GM19193 (cell line): ENCODE measurements around the gene PITX3.

Experiments used
- POLR2A ChIP-seq: IDR thresholded peaks from 4 replicates; pipeline ENCODE4 v1.6.1; 2011; ENCODE audit not compliant: insufficient read depth, insufficient read length; ENCODE audit errors: extremely low read depth

The PITX3 gene

DNA sequence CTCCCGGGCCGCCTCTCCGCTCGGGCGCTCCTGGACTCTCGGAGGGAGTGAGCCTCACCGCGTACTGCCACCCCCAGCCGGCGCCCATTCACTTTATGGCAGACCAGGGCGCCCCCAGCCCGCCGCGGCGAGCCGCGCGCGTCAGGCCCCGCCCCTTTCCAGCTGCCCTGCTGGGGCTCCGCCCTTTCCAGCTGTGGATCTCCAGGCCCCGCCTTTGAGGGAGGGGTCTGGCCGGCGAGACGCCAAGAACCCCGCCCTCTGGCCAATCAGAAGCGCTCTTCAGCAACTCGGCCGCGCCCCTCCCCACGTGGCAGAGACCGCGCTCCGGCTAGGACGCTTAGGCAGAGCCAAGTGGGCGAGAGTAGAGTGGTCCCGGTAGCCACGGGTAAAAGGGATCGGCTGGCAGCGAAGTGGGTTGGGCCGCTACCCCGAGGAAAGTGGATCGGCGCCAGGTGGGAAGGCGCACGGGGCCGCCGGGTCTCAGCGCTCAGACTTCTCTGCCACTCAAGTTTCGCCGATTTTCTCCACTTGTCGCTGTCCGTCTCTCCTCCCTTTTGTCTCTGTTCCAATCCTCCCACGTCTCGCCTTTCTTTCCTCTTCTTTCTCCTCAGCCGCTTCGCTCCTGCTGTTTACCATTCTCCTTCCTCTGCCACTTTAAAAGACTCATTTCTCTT lies at the start of gene PITX3:
TSS of gene PITX3 (minus strand) at position 69 of the 674 bp plus-strand sequence. CDS start 9,432 bp downstream, outside the sequence.
- no peak for TF ChIP-seq POLR2A

DNA sequence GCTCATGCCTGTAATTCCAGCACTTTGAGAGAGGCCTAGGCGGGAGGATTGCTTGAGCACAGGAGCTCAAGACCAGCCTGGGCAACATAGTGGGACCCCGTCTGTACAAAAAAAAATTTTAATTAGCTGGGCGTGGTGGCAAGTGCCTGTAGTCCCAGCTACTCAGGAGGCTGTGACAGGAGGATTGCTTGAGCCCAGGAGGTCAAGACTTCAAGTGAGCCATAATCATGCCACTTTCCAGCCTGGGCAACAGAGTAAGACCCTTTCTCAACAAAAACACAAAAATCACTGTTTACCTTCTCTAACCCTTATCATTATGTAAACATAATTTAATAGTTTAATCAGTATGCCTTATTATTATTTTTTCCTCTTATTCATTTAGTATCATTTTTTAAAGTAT lies 48.5 kb upstream of the PITX3 start:
- TF ChIP-seq POLR2A: no peak

DNA sequence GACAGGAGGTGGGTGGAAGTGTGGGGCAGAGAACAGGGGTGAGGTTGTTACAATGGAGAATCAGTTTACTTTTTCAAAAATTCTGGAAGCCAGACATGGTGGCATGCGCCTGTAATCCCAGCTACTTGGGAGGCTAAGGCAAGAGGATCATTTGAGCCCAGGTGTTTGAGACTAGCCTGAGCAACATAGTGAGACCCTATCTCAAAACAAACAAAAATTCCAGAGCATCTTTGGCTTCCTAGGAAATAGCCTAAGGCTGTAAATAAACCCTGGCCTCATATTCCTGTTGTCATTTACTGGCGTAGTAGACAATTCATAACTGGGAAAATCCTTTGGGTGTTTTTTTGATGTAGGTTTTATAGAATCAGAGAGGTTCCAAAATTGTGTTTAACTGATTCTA lies 48.0 kb upstream of the PITX3 start:
- no peak for TF ChIP-seq POLR2A

GRCh38 chr10:102287991-102288390 lies 46.7 kb upstream of the PITX3 start:
- TF ChIP-seq POLR2A: no peak

- TF ChIP-seq POLR2A: no peak
Observed at GRCh38 chr10:102287538-102287937, 46.2 kb upstream of the PITX3 start.

- no peak for TF ChIP-seq POLR2A
Observed at GRCh38 chr10:102286216-102286615, 44.9 kb upstream of the PITX3 start.

DNA sequence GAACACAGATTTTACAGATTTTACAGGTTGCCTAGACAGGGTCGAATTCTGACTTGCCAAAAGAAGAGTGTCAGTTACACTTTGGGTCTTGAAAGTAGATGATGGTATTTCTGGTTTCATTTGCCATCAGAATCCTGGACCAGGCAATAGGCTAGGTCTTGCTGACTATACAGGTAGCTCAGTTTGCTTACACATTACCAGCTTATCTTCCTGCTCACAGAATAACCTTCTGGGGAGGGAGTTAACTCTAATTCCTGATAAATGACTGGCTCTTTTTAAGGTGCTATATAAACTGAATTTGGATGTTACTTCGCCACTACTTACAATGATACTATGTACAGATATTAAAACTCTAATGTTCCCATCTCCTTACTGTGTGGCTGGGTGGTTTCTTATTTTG lies 43.8 kb upstream of the PITX3 start:
- TF ChIP-seq POLR2A: no peak

DNA sequence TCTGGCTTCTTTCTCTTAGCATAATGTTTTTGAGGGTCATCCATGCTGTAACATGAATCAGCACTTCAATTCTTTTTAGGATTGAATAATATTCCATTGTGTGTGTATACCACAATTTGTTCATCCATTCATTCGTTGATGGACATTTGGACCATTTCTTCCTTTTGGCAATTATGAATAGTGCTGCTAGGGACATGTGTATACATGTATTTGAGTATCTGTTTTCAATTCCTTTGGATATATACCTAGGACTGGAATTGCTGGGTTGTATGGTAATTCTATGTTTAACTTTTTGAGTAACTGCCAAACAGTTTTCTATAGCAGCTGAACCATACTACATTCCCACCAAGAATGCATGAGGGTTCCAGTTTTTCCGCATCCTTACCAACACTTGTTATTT lies 43.2 kb upstream of the PITX3 start:
- no peak for TF ChIP-seq POLR2A

DNA sequence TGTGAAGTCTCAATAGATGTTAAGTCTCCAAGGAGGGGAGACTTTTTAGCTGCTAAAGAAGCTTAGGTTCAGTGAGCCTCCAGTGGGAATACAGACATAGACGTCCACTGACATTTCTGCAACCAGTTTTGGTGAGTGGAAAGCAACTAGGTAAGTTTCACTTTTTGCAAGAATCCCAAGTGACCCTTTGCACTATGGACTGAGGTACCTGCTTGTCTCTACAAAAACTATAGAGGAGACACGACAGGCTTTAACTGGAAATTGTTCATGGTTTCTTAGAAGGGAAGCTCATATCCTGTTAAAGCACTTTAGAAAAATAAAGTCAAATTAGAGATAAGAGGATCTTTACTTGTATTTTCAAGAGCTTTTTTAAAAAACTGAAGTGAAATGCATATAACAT lies 42.6 kb upstream of the PITX3 start:
- no peak for TF ChIP-seq POLR2A

- TF ChIP-seq POLR2A: no peak
Observed at GRCh38 chr10:102283488-102283887, 42.2 kb upstream of the PITX3 start.

- no peak for TF ChIP-seq POLR2A
Observed at GRCh38 chr10:102281102-102281487, 39.8 kb upstream of the PITX3 start.

DNA sequence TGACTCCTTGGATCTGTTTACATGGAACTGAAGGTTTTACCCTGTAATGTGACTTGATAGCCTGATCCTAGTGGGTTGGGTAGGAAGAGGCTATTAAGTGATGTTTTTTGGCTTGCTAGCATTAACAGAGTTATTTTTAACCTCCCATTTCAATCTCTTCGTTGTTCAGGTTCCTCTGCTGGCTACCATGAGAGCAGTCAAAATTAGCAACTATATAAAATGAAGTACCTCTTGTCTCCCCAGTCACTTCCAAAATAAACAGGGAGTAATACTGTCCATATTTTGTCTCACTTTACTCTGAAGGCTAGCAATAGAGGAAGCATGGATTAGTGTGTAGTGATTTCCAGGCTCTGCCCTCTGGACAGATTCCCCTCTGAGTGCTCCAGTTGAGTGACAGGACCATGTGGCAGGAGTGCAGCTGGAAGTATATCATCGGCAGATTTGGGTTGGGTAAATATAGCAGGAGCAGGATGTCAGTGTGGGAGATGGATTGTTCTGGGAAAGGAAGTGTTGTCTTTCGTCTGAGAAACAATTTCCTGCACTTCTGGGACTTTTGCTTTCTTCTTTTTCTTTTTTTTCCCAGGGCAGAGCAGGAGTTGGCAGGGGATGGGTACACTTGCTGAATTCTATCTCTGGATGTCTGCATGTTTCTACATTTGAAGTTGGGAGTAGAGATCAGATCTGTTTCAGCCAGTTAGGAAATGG lies 39.2 kb upstream of the PITX3 start:
- no peak for TF ChIP-seq POLR2A

GRCh38 chr10:102279104-102279503 lies 37.8 kb upstream of the PITX3 start:
- no peak for TF ChIP-seq POLR2A

DNA sequence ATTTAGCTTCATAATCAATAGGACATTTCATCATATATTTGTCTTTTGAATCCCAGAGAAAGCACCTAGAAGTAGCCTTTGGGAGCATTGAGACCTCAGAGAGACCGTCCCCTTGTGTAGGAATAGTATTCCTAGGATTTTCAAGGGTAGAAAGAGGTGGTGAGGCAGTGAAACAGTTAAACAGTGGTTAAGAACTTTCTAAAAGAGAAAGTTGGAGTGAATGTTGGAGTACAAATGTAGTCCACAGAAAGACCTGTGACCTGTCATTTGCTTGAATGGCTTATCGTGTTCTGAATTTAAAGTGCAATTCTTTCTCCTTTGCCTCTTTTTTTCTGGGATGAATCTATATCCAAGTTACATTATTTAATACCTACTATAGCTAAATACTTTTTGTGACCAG lies 34.0 kb upstream of the PITX3 start:
- TF ChIP-seq POLR2A: no peak

DNA sequence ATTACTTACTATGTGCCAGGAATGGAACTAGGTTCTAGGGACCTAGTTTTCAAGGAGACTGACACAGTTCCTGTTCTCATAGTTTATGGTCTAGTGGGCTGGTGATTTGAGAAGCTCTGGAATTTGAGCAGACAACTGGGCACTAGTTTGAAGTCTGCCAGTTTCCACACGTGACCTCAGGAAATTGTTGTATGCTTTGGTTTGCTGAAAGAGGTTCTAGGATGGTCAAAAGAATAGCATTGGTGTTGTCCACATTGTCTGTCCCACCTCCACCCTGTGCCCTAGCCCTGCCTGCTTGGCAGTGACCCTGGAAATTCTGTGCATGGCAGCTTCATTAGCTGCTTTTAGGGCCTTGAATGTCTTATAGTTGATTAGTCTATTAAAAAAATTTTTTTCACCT lies 32.8 kb upstream of the PITX3 start:
- TF ChIP-seq POLR2A: no peak

DNA sequence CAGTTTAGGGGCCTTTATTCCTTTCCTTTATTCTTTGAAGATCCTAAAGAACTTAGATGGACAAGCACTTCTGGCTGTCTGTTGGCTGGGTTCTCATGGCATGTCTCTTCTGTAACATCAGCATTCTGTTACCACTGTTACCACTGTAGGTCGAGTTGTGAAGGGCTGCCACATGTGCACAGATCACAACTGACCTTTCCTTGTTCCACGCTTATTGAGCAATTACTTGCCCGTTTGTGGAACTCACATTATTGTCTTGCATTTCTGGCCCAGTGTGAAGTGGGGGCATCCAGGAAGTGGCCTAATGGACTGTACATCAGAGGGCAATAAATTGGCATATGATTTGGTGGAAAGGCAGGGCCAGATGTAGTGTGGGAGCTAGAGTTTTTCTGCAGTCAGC lies 27.7 kb upstream of the PITX3 start:
- TF ChIP-seq POLR2A: no peak
